NCI-H187 (cell line): Measurements from ENCODE around the gene AK8.
"Not testable (repeated sequence)": the region's sequence is repeated elsewhere in the genome, so short reads cannot be mapped to it uniquely, and the experiment has no call there.

Experiments
- DNase-seq, 2 experiments: peaks; one replicate each; lab custom pipeline; 2025; lab: John Stamatoyannopoulos, UW

The AK8 gene

GRCh38 chr9:132797861-132798659 is 80.0 kb downstream of the AK8 start:
- no peak for DNase-seq

DNA sequence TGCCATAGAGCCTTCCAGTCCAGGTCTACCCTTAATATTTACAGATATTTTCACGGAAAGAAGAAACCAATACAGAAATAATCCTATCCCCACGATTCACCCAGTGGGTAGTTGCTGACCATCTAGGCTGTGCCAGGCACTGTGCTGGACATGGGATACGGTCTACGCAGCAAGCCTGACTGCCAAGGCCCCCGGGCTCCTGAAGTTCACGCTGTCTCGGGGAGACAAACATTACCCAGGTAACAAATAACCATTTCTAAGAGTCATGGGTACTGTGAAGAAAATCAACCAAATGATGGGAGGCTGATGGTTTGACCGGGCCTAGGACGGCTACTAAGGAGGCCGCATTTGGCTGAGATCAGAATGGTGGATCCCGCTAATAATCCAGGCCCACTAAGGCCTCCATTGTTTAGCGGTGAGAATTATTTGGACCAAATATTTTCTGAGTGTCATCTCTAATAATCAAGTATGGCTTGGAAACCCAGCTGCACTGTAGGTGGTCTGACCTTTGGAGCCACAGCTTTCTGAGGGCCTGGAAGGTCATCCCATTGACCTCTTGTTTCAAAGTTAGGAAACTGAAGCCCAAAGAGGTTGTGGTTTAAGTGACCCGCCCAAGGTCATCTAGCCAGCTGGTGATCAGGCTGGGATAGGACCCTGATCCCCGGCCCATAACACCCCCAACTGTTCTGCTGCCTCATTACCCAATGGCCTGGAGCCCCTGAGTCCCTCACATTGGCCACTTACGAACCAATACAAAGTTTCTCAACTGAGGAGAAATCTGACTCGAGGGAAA is 82.4 kb downstream of the AK8 start:
- DNase-seq: no peak

GRCh38 chr9:132794730-132795380 is 83.2 kb downstream of the AK8 start:
- DNase-seq: no peak

GRCh38 chr9:132793606-132794580 is 84.2 kb downstream of the AK8 start:
- DNase-seq: no peak

- DNase-seq: no peak
These were observed 85.5 kb downstream of the AK8 start for GRCh38 chr9:132792547-132792946.

GRCh38 chr9:132791699-132792240 is 86.3 kb downstream of the AK8 start:
- no peak for DNase-seq

GRCh38 chr9:132789719-132790118 is 88.4 kb downstream of the AK8 start:
- DNase-seq: no peak

- no peak for DNase-seq
These were observed 89.7 kb downstream of the AK8 start for GRCh38 chr9:132788378-132788777.

DNA sequence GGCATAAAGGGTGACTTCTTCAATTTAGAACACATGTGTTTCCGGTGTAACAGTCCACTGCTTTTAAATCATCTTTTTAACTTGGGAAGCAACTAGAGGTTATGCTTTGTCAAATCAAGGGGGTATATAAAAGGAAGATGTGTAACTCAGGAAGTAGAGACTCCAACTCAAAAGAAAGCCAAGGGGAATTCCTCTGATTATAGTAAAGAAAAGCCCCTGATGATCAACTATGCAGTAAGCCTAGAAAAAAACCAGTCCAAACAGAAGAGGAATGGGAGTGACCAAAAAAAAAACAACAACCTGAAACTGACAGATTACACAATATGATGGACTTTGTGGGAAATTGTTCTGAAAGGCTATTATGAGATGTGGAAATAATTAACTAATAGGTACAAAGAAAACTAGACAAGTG is 90.3 kb downstream of the AK8 start:
- no peak for DNase-seq

DNA sequence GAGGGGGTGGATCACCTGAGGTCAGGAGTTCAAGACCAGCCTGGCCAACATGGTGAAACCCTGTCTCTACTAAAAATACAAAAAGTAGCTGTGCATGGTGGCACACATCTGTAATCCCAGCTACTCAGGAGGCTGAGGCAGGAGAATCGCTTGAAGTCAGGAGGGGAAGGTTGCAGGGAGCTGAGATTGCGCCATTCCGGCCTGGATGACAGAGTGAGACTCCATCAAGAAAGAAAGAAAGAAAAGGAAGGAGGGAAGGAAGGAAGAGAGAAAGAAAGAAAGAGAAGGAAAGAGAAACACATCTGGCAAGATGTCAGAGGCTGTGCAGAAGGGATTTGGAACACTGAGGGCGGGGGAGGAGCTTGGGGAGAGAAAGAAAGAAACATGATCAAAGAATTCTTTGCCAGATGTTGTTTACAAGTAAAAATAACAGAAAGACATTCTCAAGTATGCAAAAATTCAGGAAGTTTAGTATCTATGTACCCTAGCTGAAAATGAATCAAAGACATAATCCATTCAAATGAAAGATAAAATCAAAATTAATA is 93.7 kb downstream of the AK8 start:
- DNase-seq: no peak

DNA sequence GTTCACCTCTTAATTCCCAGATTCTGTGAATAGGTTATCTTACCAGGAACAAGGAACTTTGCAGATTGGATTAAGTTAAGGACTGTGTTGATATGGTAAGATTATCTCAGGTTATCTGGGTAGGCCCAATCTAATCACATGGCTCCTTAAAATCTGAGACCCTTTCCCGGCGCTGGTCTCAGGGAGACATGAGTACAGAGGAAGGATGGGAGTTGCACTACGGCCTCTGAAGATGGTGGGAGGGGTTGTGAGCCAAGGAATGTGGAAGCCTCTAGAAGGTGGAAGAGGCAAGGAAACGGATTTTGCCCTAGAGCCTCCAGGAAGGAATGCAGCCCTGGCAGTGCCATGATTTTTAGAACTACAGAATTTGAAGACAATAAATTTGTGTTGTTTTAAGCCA is 95.1 kb downstream of the AK8 start:
- DNase-seq: no peak

GRCh38 chr9:132782037-132782436 is 96.0 kb downstream of the AK8 start:
- no peak for DNase-seq

DNA sequence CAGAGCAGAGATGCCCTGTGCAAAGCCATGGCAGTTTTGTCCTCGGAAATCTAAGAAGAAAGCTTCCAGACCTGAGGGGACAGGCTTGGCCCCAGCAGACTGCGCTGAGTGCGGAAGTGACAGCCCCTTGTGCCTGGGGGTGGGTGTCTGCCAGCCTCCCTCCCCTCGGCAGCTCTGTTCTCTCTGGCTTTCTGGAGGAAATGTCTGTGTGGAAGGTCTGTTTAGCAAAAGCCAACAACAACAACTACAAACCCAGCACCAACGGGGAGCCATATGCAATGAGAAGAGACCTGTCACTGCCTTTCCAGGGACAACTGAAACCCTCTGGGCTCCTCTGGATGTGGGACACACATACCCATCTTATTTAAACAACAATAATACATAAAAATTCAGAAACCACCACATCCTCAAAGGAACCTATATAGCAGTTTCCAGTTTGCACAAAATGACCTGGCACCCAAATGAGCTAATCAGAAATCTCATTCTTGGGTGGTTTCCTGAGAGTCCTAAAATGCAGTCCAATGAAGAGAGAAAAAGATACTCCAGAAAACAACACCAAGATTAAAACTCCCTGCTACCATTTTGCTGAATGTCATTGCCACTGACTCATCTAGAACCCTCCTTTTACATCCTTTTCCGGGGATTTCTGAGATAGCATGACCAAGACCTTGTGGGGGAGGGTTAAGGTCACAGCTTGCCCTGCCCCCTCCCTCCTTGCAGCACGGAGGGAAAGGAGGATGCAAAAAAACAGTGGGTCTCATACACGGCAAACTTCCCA is 97.7 kb downstream of the AK8 start:
- DNase-seq: no peak

GRCh38 chr9:132776891-132777290 is 101.2 kb downstream of the AK8 start:
- no peak for DNase-seq

- no peak for DNase-seq
These were observed 101.8 kb downstream of the AK8 start for GRCh38 chr9:132776268-132776667.

- no peak for DNase-seq
These were observed 102.4 kb downstream of the AK8 start for GRCh38 chr9:132775720-132776119.

GRCh38 chr9:132774886-132775285 is 103.2 kb downstream of the AK8 start:
- DNase-seq: no peak

DNA sequence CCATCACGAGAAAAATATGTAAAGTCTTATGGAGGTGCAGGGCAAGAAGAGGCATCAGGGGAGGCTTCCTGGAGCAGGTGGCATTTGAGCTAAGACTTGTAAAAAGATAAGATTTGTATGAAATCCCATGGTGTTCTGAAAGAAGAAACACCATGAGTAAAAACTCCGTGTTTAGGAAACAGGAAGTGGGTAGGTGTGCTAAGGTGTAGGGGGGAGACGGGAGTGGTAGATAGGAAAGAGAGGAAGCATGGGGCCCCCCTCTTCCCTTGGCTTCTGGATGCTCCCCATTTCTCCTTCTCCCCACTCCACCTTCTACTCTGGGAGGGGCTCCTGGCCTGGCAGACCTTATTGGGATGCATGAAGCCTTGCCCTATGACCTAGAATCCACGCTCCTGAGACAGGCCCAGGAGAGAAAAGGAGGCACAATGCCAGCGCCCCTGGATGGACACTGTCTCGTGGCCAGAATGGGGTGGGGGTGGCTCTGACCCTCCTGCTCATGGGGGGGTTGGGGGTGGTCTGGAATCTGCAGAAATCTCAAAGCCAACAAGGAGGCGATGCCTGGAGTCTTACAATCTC is 104.2 kb downstream of the AK8 start:
- no peak for DNase-seq

DNA sequence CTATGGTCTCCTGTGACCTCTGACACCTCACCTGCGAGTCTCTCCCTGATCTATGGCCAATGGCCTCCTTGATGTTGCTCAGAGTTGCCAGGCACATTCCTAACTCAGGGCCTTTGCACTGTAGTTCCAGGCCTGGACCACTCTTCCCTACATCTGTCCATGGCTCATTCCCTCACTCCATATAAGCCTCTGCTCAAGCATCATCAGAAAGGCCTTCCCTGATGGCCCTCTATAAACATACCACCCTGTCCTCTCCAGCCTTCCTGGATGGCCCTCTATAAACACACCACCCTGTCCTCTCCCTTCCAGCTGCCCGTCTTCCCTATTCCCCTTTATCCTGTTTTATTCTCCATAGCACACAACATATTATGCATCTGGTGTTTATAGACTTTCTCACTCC is 105.0 kb downstream of the AK8 start:
- no peak for DNase-seq

- not testable (repeated sequence) for DNase-seq
These were observed 106.3 kb downstream of the AK8 start for GRCh38 chr9:132771752-132772151.
